ENCODE data around the gene YLPM1. TPM values are rescaled to one million over a fixed set of nuclear protein-coding genes. Genes with fewer than 3 reads are reported as not detected.

YLPM1 gene
- total and polyA plus RNA-seq, 2 donors (not counting 3 experiments of a cell fraction or from before 2014, with no cell fraction given), result 14.9 to 85.7 TPM

- H3K9me1 ChIP-seq (replicated peaks; ENCODE audit: control insufficient read depth, extremely low read depth, insufficient read depth, low read length), result no peaks in the 10 kb centered on the region
- no peak for FAIRE-seq
- peaks cover 15% of the 10 kb centered on the region for H3K79me2 ChIP-seq (ENCODE audit: control insufficient read depth, insufficient read depth, low read length)
- no peak overlapping the region for H3K9ac ChIP-seq (replicated peaks; ENCODE audit: extremely low read depth, insufficient read depth, low read length)
- POLR2A ChIA-PET, result no interaction called here
- H3K27ac ChIP-seq (ENCODE audit: insufficient read depth, low read depth, low read length), result no peak overlapping the region
- H3K9me3 ChIP-seq (replicated peaks; ENCODE audit: control insufficient read depth, insufficient read depth, low read length), result no peaks in the 10 kb centered on the region
- TF ChIP-seq CTCF (IDR thresholded peaks at IDR 0.05; ENCODE audit: extremely low read depth in 1 of 2, insufficient read depth in 1 of 2, low read depth in 1 of 2, low read length in 2 of 2) (no peak), GATA2 (IDR thresholded peaks at IDR 0.05; ENCODE audit: insufficient read depth, insufficient read length, low read depth, low read length) (no peak), EZH2 (IDR thresholded peaks at IDR 0.05; ENCODE audit: borderline replicate concordance, low read depth, low read length, severe bottlenecking) (no peak), POLR2AphosphoS5 (IDR thresholded peaks at IDR 0.05; ENCODE audit: insufficient read depth, low read depth, low read length) (no peak), MYC (IDR thresholded peaks at IDR 0.05; ENCODE audit: low read depth, low read length) (no peak)
- TF ChIP-seq, protein P1, sequence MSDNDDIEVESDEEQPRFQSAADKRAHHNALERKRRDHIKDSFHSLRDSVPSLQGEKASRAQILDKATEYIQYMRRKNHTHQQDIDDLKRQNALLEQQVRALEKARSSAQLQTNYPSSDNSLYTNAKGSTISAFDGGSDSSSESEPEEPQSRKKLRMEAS (IDR thresholded peaks at IDR 0.05; ENCODE audit: insufficient read depth, insufficient read length), result no peak
- H4K20me1 ChIP-seq (replicated peaks; ENCODE audit: control insufficient read depth, extremely low read depth, insufficient read depth, low read length), result no peaks in the 10 kb centered on the region
- peaks cover 9% of the 10 kb centered on the region for H3K4me1 ChIP-seq (ENCODE audit: control insufficient read depth, extremely low read depth, insufficient read depth, low read length)
- H3K27me3 ChIP-seq (ENCODE audit: control insufficient read depth in 2 of 2, insufficient read depth in 2 of 2, low read length in 2 of 2), result no peaks in the 10 kb centered on the region
- peaks cover 7 to 41% of the 10 kb centered on the region in 2 experiments for H3K36me3 ChIP-seq (ENCODE audit: control insufficient read depth in 2 of 2, extremely low read depth in 1 of 2, insufficient read depth in 2 of 2, low read length in 2 of 2)
- no peak overlapping the region for H3K4me2 ChIP-seq (ENCODE audit: insufficient read depth, low read length)
- intact Hi-C loops (cut with micrococcal nuclease), result no loop called here
- no peak for DNase-seq (ENCODE audit: low read depth, low spot score)
- dilution Hi-C loops (cut with MboI; ENCODE audit: extremely low pct_ligation_motif_present, low sequenced_read_pairs), result no loop called here
- no TSS peak for BruUV-seq (replicated peaks)
- no peak overlapping the region for H3K4me3 ChIP-seq (replicated peaks in 1 of 3; ENCODE audit: insufficient read depth in 1 of 3, low read depth in 1 of 3, low read length in 3 of 3)
- H2AFZ ChIP-seq (ENCODE audit: low read depth, low read length), result no peak overlapping the region
- CTCF ChIA-PET, result interaction anchor here (0.7 to 1.7 kb wide), 2 partner anchors 121 to 207 kb away, joined by 3 to 5 read pairs; no protein-coding TSS in a partner anchor
These were observed 53.0 kb downstream of the YLPM1 start for GRCh38 chr14:74816124-74816523.
